RWPE2 (cell line): ENCODE results near the gene OXSR1.

Experiments
- ATAC-seq: fragments of 200-7000 bp; cut with Tn5 transposase; 3 replicates; pipeline ENCODE4 v1.9.1; 2021; ENCODE audit warnings: low read depth
- DNase-seq: peaks from one replicate; pipeline ENCODE4 v3.0.0-alpha.2; 2020; ENCODE audit warnings: low spot score
- H3K27ac ChIP-seq: fragments of 450-650 bp; 2 replicates; pipeline ENCODE4 v1.5.1; 2017; ENCODE audit warnings: mild to moderate bottlenecking; ENCODE audit not compliant: poor library complexity, severe bottlenecking
- H3K27me3 ChIP-seq: fragments of 250-450 bp; sonication (Bioruptor Pico); 2 replicates; pipeline ENCODE4 v1.5.1; 2021; ENCODE audit warnings: mild to moderate bottlenecking, moderate library complexity; ENCODE audit not compliant: insufficient read depth, poor library complexity, severe bottlenecking
- H3K36me3 ChIP-seq: fragments of 250-450 bp; sonication (Bioruptor Pico); 2 replicates; pipeline ENCODE4 v1.5.1; 2020; ENCODE audit warnings: low read depth, mild to moderate bottlenecking, moderate library complexity
- H3K4me1 ChIP-seq: fragments of 250-450 bp; sonication (Bioruptor Pico); 2 replicates; pipeline ENCODE4 v1.5.1; 2021; ENCODE audit warnings: mild to moderate bottlenecking, moderate library complexity; ENCODE audit not compliant: insufficient read depth, poor library complexity, severe bottlenecking
- H3K4me3 ChIP-seq: fragments of 250-450 bp; sonication (Bioruptor Pico); 2 replicates; pipeline ENCODE4 v1.5.1; 2021; ENCODE audit warnings: mild to moderate bottlenecking, moderate library complexity; ENCODE audit not compliant: severe bottlenecking
- H3K9me3 ChIP-seq: fragments of 250-450 bp; sonication (Bioruptor Pico); 2 replicates; pipeline ENCODE4 v1.5.1; 2021; ENCODE audit warnings: mild to moderate bottlenecking, moderate library complexity; ENCODE audit not compliant: severe bottlenecking
- TF ChIP-seq, protein P1 (sequence below): fragments of 450-650 bp; IDR thresholded peaks from one replicate; pipeline ENCODE4 v1.5.1; 2017; ENCODE audit warnings: mild to moderate bottlenecking, moderate library complexity; ENCODE audit not compliant: poor library complexity, severe bottlenecking

The OXSR1 gene

DNA sequence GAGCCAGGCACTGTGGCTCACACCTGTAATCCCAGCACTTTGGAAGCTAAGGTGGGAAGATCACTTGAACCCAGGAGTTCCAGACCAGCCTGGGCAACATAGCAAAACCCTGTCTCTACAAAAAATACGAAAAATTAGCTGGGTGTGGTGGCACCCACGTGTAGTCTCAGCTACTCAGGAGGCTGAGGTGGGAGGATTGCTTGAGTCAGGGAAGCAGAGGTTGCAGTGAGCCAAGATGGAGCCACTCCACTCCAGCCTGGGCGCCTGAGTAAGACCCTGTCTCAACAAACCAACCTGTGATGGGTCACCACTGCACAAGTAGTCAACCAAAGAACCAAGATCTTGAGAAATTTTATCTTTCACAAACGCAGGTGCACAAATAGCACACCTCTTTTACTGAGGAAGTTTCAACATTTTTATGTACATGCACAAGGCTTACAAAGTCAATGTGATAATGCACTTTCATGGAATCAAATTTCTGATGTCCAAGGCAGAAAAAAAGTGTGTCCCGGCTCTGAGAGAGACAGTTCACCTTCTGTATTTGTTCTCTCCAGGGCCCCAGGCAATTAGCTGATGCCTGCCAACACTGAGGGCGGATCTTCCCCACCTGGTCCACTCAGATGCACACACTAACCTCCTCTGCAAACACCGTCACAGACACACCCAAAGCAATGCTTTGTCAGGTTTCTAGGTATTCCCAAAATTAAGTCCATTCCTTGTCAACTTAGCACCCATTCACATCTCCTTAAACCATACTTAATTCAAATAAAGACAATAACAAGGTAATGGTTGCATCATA is 40.8 kb upstream of the OXSR1 start:
- Histone ChIP-seq H3K27ac (no peak overlapping the region), H3K9me3 (no peaks in the 10 kb centered on the region), H3K27me3 (no peaks in the 10 kb centered on the region), H3K4me1 (no peaks in the 10 kb centered on the region), H3K36me3 (peaks cover 66% of the 10 kb centered on the region), H3K4me3 (no peak overlapping the region)
- 0 out of 3 replicates have a peak, but pooled peaks have one; percentile 41 for ATAC-seq
- TF ChIP-seq, protein P1, sequence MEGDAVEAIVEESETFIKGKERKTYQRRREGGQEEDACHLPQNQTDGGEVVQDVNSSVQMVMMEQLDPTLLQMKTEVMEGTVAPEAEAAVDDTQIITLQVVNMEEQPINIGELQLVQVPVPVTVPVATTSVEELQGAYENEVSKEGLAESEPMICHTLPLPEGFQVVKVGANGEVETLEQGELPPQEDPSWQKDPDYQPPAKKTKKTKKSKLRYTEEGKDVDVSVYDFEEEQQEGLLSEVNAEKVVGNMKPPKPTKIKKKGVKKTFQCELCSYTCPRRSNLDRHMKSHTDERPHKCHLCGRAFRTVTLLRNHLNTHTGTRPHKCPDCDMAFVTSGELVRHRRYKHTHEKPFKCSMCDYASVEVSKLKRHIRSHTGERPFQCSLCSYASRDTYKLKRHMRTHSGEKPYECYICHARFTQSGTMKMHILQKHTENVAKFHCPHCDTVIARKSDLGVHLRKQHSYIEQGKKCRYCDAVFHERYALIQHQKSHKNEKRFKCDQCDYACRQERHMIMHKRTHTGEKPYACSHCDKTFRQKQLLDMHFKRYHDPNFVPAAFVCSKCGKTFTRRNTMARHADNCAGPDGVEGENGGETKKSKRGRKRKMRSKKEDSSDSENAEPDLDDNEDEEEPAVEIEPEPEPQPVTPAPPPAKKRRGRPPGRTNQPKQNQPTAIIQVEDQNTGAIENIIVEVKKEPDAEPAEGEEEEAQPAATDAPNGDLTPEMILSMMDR: no peak
- no peak for DNase-seq

DNA sequence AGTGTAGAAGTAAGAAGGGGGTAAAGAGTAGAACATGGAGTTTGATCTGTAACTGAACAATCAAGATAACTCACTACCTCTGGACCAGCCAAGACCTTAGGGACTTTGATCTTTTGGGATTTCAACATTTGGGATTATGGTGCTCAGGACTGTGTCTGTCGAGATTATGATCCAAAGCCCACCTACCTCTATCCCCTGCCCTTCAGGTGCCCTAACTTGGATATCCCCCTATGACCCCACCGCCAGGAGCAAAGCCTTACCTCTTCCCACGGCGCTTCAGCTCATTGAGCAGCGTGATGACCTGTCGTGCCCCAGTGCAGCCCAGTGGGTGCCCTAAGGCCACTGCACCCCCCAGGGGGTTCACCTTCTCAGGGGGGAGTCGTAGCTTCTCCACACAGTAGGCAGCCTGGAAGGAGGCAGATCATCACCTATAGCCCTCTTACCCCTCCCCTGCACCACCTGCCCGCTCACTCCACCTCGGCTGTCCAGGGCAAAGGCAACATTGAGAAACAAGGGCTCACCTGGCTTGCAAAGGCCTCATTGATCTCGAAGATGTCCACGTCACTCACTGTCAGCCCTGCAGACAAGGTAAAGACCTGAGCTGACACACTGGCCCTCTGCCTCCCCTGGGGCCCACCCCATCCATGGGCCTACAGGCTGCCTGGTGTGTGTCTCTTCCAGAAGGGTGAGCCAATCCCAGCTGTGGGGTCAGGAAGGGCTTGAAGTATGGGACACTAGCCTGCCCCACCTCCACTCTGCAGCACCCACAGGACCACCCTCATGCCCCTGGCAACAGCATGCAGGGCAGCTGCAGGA is 39.8 kb upstream of the OXSR1 start:
- Histone ChIP-seq H3K9me3 (no peaks in the 10 kb centered on the region), H3K27ac (no peak overlapping the region), H3K4me3 (no peak overlapping the region), H3K27me3 (no peaks in the 10 kb centered on the region), H3K36me3 (peaks cover 76% of the 10 kb centered on the region), H3K4me1 (no peaks in the 10 kb centered on the region)
- peak; percentile 38 for DNase-seq
- TF ChIP-seq, protein P1: no peak
- ATAC-seq: no peak

DNA sequence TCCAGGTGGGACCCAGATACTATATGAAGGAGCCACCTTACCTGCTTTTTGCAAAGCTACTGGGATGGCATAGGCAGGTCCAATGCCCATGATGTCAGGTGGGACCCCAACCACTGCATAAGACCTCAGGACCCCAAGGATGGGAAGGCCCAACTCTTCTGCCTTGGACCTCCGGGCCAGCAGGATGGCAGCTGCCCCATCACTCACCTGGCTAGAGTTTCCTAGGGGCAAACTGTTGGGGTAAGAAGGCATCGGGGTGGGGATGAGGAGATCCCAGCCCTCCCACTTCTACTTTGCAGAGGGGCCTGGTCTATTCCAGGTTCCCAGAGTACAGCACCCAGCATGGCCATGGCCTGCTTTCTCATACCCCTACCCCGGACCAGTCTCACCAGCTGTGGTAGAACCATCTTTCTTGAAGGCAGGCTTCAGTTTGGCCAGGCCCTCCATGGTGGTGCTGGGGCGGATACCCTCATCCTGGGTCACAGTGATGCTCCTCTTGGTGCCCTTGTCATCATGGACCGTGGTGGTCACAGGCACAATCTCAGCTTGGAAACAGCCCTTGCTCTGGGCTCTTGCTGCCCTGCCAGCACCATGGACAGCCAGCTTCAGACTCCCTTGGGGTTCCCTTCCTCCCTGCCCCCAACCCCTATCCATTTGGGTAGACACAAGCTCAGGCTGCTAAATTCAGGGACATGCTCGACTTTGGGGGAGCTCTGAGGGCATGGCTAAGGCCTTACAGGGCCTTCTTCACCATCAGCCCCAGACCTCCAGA is 39.0 kb upstream of the OXSR1 start:
- Histone ChIP-seq H3K9me3 (no peaks in the 10 kb centered on the region), H3K4me1 (no peaks in the 10 kb centered on the region), H3K36me3 (peaks cover 84% of the 10 kb centered on the region), H3K27me3 (no peaks in the 10 kb centered on the region), H3K4me3 (no peak overlapping the region), H3K27ac (no peak overlapping the region)
- TF ChIP-seq, protein P1: no peak
- no peak for ATAC-seq
- peak; percentile 28 for DNase-seq

DNA sequence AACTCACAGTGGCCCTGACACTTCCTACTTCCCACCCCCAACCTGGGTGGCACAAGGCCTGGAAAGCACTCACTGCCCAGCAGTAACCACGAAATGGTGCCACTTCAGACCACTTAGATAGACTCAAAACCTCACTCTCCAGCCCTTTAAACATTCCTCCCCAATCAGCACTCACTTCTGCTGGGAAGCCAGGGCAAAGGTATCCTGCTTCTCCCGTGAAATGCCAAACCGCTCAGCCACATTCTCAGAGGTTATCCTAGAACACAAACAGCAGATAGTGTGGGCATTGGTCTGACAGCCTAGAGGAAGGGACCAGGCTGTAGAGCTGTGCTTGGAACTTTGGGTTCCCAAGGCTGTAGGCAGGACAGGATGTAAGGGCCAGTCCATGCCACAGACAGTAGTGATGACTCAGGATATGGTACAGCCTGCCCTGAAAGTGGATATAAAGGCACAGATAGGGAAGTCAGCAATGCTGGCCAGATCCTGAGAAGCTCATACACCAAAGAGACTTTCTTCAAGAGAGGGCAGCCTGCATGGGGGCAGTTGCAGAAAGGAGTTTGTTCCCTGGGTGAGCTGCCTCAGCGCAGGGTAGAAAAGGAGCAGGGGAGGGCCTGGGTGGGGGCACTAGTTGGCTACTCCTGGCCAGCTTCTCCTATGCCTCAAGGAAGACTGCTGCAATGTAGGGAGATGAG is 37.6 kb upstream of the OXSR1 start:
- no peak overlapping the region for H3K27ac ChIP-seq
- peak; percentile 32; the same call in 1 of the 3 replicates for ATAC-seq
- DNase-seq: peak; percentile 31
- no peaks in the 10 kb centered on the region for H3K4me1 ChIP-seq
- H3K36me3 ChIP-seq: peaks cover 89% of the 10 kb centered on the region
- TF ChIP-seq, protein P1: no peak
- no peaks in the 10 kb centered on the region for H3K27me3 ChIP-seq
- H3K4me3 ChIP-seq: no peak overlapping the region
- H3K9me3 ChIP-seq: no peaks in the 10 kb centered on the region
